ENCODE measurements around the gene C3orf20.
A peak's percentile ranks its signal among the peaks of the same experiment; 100 is the strongest.

The C3orf20 gene

DNA sequence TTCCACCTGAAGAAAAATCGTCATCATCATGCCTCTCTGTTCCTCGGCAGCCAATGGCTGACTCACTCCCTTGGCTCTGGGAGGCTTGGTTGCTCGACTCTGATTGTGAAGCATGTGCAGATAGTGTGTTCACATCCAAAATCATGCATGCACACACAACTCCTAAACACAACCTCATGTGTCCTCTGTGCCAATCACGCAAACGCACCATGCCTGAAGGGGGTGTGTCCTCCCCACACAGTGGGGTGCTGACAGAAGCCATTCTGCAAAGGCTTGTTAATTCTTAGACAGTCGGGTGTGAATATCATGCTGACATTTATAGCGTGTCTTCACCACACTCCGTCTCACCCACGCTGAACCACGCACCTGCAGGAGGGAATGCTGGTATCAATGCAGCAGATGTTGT lies 34.8 kb upstream of the C3orf20 start:
- ChIA-PET CTCF (no interaction called here), POLR2A (no interaction called here)
- TF ChIP-seq TARDBP (IDR thresholded peaks at IDR 0.05): no peak
- TF ChIP-seq, protein P1, sequence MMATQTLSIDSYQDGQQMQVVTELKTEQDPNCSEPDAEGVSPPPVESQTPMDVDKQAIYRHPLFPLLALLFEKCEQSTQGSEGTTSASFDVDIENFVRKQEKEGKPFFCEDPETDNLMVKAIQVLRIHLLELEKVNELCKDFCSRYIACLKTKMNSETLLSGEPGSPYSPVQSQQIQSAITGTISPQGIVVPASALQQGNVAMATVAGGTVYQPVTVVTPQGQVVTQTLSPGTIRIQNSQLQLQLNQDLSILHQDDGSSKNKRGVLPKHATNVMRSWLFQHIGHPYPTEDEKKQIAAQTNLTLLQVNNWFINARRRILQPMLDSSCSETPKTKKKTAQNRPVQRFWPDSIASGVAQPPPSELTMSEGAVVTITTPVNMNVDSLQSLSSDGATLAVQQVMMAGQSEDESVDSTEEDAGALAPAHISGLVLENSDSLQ (IDR thresholded peaks at IDR 0.05): peak; percentile 42; the same call in 1 of the 2 replicates
- no peak for DNase-seq (ENCODE audit: extremely low spot score)

DNA sequence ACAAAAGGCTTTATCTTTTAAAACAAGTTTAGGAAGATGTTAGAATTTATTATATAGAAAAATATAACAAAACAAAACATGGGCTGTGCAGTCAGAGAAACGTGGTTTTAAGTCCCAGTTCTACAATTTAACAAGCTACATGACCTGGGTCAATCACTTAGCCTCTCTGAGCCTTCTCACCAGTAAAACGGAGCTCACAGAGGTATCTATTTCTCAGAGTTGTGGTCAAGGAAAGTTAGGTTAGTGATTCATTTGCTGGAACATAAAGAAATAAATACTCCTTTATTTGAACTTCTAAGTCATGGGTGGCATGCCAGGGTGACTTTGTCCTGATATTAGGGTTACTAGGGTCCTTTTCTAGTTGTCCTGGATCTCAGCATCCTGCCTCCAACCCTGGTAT lies 34.2 kb upstream of the C3orf20 start:
- no peak for DNase-seq (ENCODE audit: extremely low spot score)
- ChIA-PET POLR2A (no interaction called here), CTCF (no interaction called here)
- no peak for TF ChIP-seq ELF4 (IDR thresholded peaks at IDR 0.05)
- TF ChIP-seq, protein P1 (IDR thresholded peaks at IDR 0.05): no peak
- no peak for TF ChIP-seq FOXM1 (IDR thresholded peaks at IDR 0.05; ENCODE audit: borderline replicate concordance)
- no peak for TF ChIP-seq FOXK2 (IDR thresholded peaks at IDR 0.05)
- no peak for TF ChIP-seq BHLHE40 (IDR thresholded peaks at IDR 0.05; ENCODE audit: borderline replicate concordance)
- TF ChIP-seq LEF1 (IDR thresholded peaks at IDR 0.05; ENCODE audit: borderline replicate concordance): no peak
- TF ChIP-seq ARNT (IDR thresholded peaks at IDR 0.05): no peak
- TF ChIP-seq SUZ12 (IDR thresholded peaks at IDR 0.05): no peak
- no peak for TF ChIP-seq FOXA1 (IDR thresholded peaks at IDR 0.05)
- no peak for TF ChIP-seq NFRKB (IDR thresholded peaks at IDR 0.05)
- TF ChIP-seq ZNF384 (IDR thresholded peaks at IDR 0.05): no peak
- TF ChIP-seq TARDBP (IDR thresholded peaks at IDR 0.05): no peak
- no peak for TF ChIP-seq HDGF (IDR thresholded peaks at IDR 0.05; ENCODE audit: borderline replicate concordance)
- TF ChIP-seq SP1 (IDR thresholded peaks at IDR 0.05): no peak
- no peak for TF ChIP-seq CTBP1 (IDR thresholded peaks at IDR 0.05; ENCODE audit: borderline replicate concordance)
- no peak for TF ChIP-seq L3MBTL2 (conservative IDR thresholded peaks at IDR 0.05)

DNA sequence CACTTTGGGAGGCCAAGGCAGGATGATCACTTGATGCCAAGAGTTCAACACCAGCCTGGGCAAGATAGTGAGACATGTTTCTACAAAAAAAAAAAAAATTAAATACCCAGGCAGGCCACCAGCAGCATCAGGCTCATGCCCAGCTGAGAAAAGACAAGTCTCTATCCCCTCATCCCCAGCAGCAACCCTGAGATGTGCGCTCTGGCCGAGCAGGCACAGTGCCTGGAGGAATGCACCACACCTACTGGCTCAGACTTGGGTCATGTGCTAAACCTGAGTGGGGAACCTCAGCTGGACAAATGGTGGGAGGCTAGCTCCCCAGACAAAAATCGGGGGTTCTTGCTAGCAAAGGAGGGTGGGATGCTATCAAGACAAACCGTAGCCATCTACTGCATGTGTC lies 33.6 kb upstream of the C3orf20 start:
- POLR2A ChIA-PET: no interaction called here
- CTCF ChIA-PET: no interaction called here
- TF ChIP-seq FOXA1 (IDR thresholded peaks at IDR 0.05) (no peak), ZNF384 (IDR thresholded peaks at IDR 0.05) (no peak), LEF1 (IDR thresholded peaks at IDR 0.05; ENCODE audit: borderline replicate concordance) (no peak), CTBP1 (IDR thresholded peaks at IDR 0.05; ENCODE audit: borderline replicate concordance) (no peak), SP1 (IDR thresholded peaks at IDR 0.05) (no peak), FOXM1 (IDR thresholded peaks at IDR 0.05; ENCODE audit: borderline replicate concordance) (no peak), ELF4 (IDR thresholded peaks at IDR 0.05) (no peak), ARNT (IDR thresholded peaks at IDR 0.05) (no peak), HDGF (IDR thresholded peaks at IDR 0.05; ENCODE audit: borderline replicate concordance) (no peak), L3MBTL2 (conservative IDR thresholded peaks at IDR 0.05) (no peak), FOXK2 (IDR thresholded peaks at IDR 0.05) (no peak)
- TF ChIP-seq, protein P1 (IDR thresholded peaks at IDR 0.05): no peak
- no peak for DNase-seq (ENCODE audit: extremely low spot score)

DNA sequence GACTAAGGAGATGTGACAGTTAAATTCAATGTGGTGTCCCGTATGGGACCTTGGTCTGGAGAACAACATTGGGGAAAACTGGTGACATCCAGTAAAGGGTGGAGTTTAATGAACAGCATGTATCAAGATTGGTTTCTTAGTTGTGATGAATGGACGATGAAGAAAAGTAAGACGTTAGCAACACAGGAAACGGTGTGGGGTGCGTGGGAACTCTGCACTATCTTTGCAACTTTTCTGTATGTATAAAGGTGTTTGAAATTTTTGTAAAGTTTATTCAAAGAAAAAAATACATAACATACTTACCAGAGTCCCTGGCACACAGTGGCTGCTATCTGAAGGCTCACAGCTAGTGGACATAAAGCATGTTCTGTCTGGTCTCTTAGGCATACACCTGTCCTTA lies 29.5 kb upstream of the C3orf20 start:
- TF ChIP-seq FOXA1 (IDR thresholded peaks at IDR 0.05) (no peak), ELF4 (IDR thresholded peaks at IDR 0.05) (no peak), CTBP1 (IDR thresholded peaks at IDR 0.05; ENCODE audit: borderline replicate concordance) (no peak), ZNF384 (IDR thresholded peaks at IDR 0.05) (no peak), BHLHE40 (IDR thresholded peaks at IDR 0.05; ENCODE audit: borderline replicate concordance) (no peak), FOXM1 (IDR thresholded peaks at IDR 0.05; ENCODE audit: borderline replicate concordance) (no peak), TARDBP (IDR thresholded peaks at IDR 0.05) (no peak), ARNT (IDR thresholded peaks at IDR 0.05) (no peak), FOXK2 (IDR thresholded peaks at IDR 0.05) (no peak), NFRKB (IDR thresholded peaks at IDR 0.05) (no peak), LEF1 (IDR thresholded peaks at IDR 0.05; ENCODE audit: borderline replicate concordance) (no peak), SP1 (IDR thresholded peaks at IDR 0.05) (no peak), HDGF (IDR thresholded peaks at IDR 0.05; ENCODE audit: borderline replicate concordance) (no peak)
- TF ChIP-seq, protein P1 (IDR thresholded peaks at IDR 0.05): no peak
- no peak for DNase-seq (ENCODE audit: extremely low spot score)
- POLR2A ChIA-PET: no interaction called here
- CTCF ChIA-PET: no interaction called here

DNA sequence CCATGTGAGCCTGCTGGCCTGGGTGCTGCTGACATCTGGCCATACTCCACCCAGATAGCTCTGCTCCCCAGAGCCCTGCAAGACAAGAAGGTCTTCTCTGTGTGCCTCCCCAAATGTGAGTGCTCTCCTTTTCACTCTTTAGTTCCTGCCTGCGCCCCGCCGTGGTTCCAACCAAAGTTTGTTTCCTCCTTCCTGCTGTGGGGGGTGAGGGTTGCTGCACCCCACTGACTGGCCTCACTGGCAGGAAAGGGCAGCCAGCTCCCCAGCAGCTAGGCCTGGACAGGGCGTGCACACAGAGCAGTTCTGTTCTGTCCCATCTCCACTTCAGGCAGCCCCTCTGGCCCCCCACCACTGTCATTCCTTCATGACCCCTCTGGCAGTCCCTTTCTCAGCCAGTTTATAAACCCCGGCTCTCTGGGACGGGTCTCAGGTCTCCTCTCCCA lies 28.8 kb upstream of the C3orf20 start:
- POLR2A ChIA-PET: no interaction called here
- no peak for DNase-seq (ENCODE audit: extremely low spot score)
- CTCF ChIA-PET: no interaction called here
- TF ChIP-seq HDGF (IDR thresholded peaks at IDR 0.05; ENCODE audit: borderline replicate concordance) (no peak), TARDBP (IDR thresholded peaks at IDR 0.05) (no peak), BHLHE40 (IDR thresholded peaks at IDR 0.05; ENCODE audit: borderline replicate concordance) (no peak), L3MBTL2 (conservative IDR thresholded peaks at IDR 0.05) (no peak), FOXA1 (IDR thresholded peaks at IDR 0.05) (no peak), CTBP1 (IDR thresholded peaks at IDR 0.05; ENCODE audit: borderline replicate concordance) (no peak), NFRKB (IDR thresholded peaks at IDR 0.05) (no peak), LEF1 (IDR thresholded peaks at IDR 0.05; ENCODE audit: borderline replicate concordance) (no peak), FOXM1 (IDR thresholded peaks at IDR 0.05; ENCODE audit: borderline replicate concordance) (no peak), ARNT (IDR thresholded peaks at IDR 0.05) (no peak), ZNF384 (IDR thresholded peaks at IDR 0.05) (no peak), FOXK2 (IDR thresholded peaks at IDR 0.05) (no peak), SP1 (IDR thresholded peaks at IDR 0.05) (no peak), SUZ12 (IDR thresholded peaks at IDR 0.05) (no peak), ELF4 (IDR thresholded peaks at IDR 0.05) (no peak)
- TF ChIP-seq, protein P1 (IDR thresholded peaks at IDR 0.05): no peak
